Liver (tissue), 9 donors: ENCODE results near the gene SLC25A28. TPM values are rescaled to one million over a fixed set of nuclear protein-coding genes. Genes with fewer than 3 reads are reported as not detected.

ENCODE experiments used
- DNase-seq: peaks from one replicate; pipeline ENCODE4 v3.0.0-alpha.2; 2017; ENCODE audit warnings: low spot score
- H3K27ac ChIP-seq, 2 donors: one replicate each; pipeline ENCODE4 v1.7.0; 2013; ENCODE audit warnings: inconsistent platforms in 2 of 2, low read length in 2 of 2, control low read depth in 1 of 2, low read depth in 1 of 2, mild to moderate bottlenecking in 1 of 2
- H3K27me3 ChIP-seq, 4 donors: one replicate each; pipeline versions ENCODE4 v1.6.1 to v1.7.0; 2013; ENCODE audit warnings: low read length in 3 of 4, inconsistent platforms in 1 of 4, mild to moderate bottlenecking in 1 of 4, moderate library complexity in 1 of 4; ENCODE audit not compliant: control insufficient read depth in 4 of 4, insufficient read depth in 4 of 4
- H3K36me3 ChIP-seq, 4 donors: one replicate each; pipeline versions ENCODE4 v1.6.1 to v1.7.0; 2013; ENCODE audit warnings: low read length in 3 of 4, mild to moderate bottlenecking in 3 of 4, low read depth in 1 of 4, moderate library complexity in 1 of 4; ENCODE audit not compliant: control insufficient read depth in 4 of 4, insufficient read depth in 3 of 4
- H3K4me1 ChIP-seq, 4 donors: one replicate each; pipeline versions ENCODE4 v1.6.1 to v1.7.0; 2013; ENCODE audit warnings: low read length in 3 of 4, mild to moderate bottlenecking in 3 of 4, moderate library complexity in 1 of 4; ENCODE audit not compliant: control insufficient read depth in 4 of 4, insufficient read depth in 4 of 4
- H3K4me3 ChIP-seq, 3 donors: one replicate each; pipeline versions ENCODE4 v1.6.1 to v1.7.0; 2013; ENCODE audit warnings: low read length in 3 of 3, control low read depth in 1 of 3, low read depth in 1 of 3, mild to moderate bottlenecking in 1 of 3
- H3K9ac ChIP-seq, 2 donors: one replicate each; pipeline ENCODE4 v1.7.0; 2013; ENCODE audit warnings: low read length in 2 of 2, mild to moderate bottlenecking in 2 of 2, moderate library complexity in 2 of 2, control low read depth in 1 of 2, low read depth in 1 of 2
- H3K9me3 ChIP-seq, 4 donors: one replicate each; pipeline versions ENCODE4 v1.6.1 to v1.7.0; 2013; ENCODE audit warnings: low read length in 3 of 4; ENCODE audit not compliant: control insufficient read depth in 4 of 4
- ATF3 ChIP-seq: IDR thresholded peaks from 2 replicates; pipeline ENCODE4 v1.6.1; 2016; ENCODE audit warnings: antibody characterized with exemption
- EGR1 ChIP-seq, 2 donors: IDR thresholded peaks; 2 replicates each; pipeline ENCODE4 v1.6.1; 2016 to 2018; ENCODE audit warnings: antibody characterized with exemption in 2 of 2, low read depth in 2 of 2
- FOXA1 ChIP-seq: IDR thresholded peaks from 2 replicates; pipeline ENCODE4 v1.6.1; 2016; ENCODE audit warnings: antibody characterized with exemption
- FOXA2 ChIP-seq: IDR thresholded peaks from 2 replicates; pipeline ENCODE4 v1.6.1; 2016; ENCODE audit warnings: antibody characterized with exemption
- GABPA ChIP-seq, 2 donors: IDR thresholded peaks in 1 of 2; conservative IDR thresholded peaks in 1 of 2; 2 replicates each; pipeline ENCODE4 v1.6.1; 2016; ENCODE audit warnings: antibody characterized with exemption in 2 of 2, mild to moderate bottlenecking in 1 of 2, moderate library complexity in 1 of 2
- HNF4A ChIP-seq, 2 donors: conservative IDR thresholded peaks; 2 replicates each; pipeline ENCODE4 v1.6.1; 2016; ENCODE audit warnings: antibody characterized with exemption in 2 of 2, mild to moderate bottlenecking in 2 of 2
- HNF4G ChIP-seq: IDR thresholded peaks from 2 replicates; pipeline ENCODE4 v1.6.1; 2016; ENCODE audit warnings: antibody characterized with exemption
- JUND ChIP-seq, 2 donors: IDR thresholded peaks; 2 replicates each; pipeline ENCODE4 v1.6.1; 2016; ENCODE audit warnings: antibody characterized with exemption in 2 of 2
- NR2F2 ChIP-seq: IDR thresholded peaks from 2 replicates; pipeline ENCODE4 v1.6.1; 2016; ENCODE audit warnings: antibody characterized with exemption
- RAD21 ChIP-seq, 2 donors: IDR thresholded peaks; 2 replicates each; pipeline ENCODE4 v1.6.1; 2016; ENCODE audit warnings: antibody characterized with exemption in 2 of 2, mild to moderate bottlenecking in 2 of 2
- REST ChIP-seq: IDR thresholded peaks from 2 replicates; pipeline ENCODE4 v1.6.1; 2016; ENCODE audit warnings: antibody characterized with exemption, mild to moderate bottlenecking
- RXRA ChIP-seq, 2 donors: IDR thresholded peaks; 2 replicates each; pipeline ENCODE4 v1.6.1; 2017 to 2018; ENCODE audit warnings: antibody characterized with exemption in 2 of 2, mild to moderate bottlenecking in 1 of 2
- SP1 ChIP-seq: IDR thresholded peaks from 2 replicates; pipeline ENCODE4 v1.6.1; 2018; ENCODE audit warnings: antibody characterized with exemption, mild to moderate bottlenecking
- TAF1 ChIP-seq: conservative IDR thresholded peaks from 2 replicates; pipeline ENCODE4 v1.6.1; 2016; ENCODE audit warnings: antibody characterized with exemption, mild to moderate bottlenecking
- YY1 ChIP-seq: IDR thresholded peaks from 2 replicates; pipeline ENCODE4 v1.6.1; 2016; ENCODE audit warnings: antibody characterized with exemption, mild to moderate bottlenecking
- WGBS: extraction: QIAGEN DNeasy Blood & Tissue Kit; methylation state at CpG from one replicate; pipeline ENCODE4 v1.1.7; 2013; 5-methylcytosine and 5-hydroxymethylcytosine counted together
- polyA plus RNA-seq, 2 donors: library from polyadenylated mRNA; stranded (reverse) in 1 of 2; unstranded in 1 of 2; fragments of 200-250 nt in 1 of 2; fragments of >200 nt in 1 of 2; fragmentation: Nextera tagmentation in 1 of 2; extraction: Ambion mirVana in 1 of 2; gene quantifications; one replicate each; pipeline versions ENCODE4 v1.2.1 to v1.2.3, GENCODE V29; 2013 to 2015
- total RNA-seq, 2 donors: library from RNA; depleted of rRNA; stranded (reverse); fragments of >200 nt; gene quantifications; one replicate each; pipeline ENCODE4 v1.2.3, GENCODE V29; 2014
- TF ChIP-seq, protein P1 (sequence below): IDR thresholded peaks from 2 replicates; pipeline ENCODE4 v1.6.1; 2016; ENCODE audit warnings: antibody characterized with exemption
- TF ChIP-seq, protein P2 (sequence below): fragments of 150-350 bp; IDR thresholded peaks from 2 replicates; pipeline ENCODE4 v1.5.1; 2017; ENCODE audit warnings: improper control_type of control experiment, low read depth, low read length; ENCODE audit not compliant: missing input control
- donor health status: healthy.
- donor health status: healthy.
- donor health status: healthy.
- donor health status: healthy.
- donor health status: healthy.

The SLC25A28 gene
- total and polyA plus RNA-seq, 4 donors: 11.8 to 28.6 (median 16.8) TPM

DNA sequence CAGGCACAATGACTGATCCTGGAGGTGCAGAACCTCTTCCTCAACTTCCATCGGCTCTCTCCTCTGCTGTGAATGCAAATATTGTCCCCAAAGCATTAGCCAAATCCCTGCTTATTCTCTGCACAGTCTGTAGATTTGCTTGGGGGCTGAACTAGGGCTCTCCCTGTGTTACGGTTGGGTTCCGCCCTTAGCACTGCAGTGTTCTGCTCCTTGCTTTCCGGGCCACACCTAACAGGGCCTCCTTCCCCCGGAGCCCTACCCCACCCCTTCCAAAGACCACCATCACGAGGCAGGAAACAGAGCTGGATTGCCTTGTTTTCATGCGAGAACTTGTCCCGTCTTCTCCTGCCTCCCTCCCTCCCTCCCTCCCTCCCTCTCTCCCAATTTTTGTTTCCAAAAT lies 36.6 kb downstream of the SLC25A28 start:
- TF ChIP-seq YY1 (no peak), RAD21 (IDR thresholded peaks at IDR 0.05) (no peak), ATF3 (no peak), EGR1 (IDR thresholded peaks at IDR 0.05; ENCODE audit: low read depth in 2 of 2) (no peak), HNF4G (no peak)
- TF ChIP-seq, protein P1, sequence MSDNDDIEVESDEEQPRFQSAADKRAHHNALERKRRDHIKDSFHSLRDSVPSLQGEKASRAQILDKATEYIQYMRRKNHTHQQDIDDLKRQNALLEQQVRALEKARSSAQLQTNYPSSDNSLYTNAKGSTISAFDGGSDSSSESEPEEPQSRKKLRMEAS: no peak
- WGBS: 74% methylated on average over 8 of the region's 8 CpGs
- DNase-seq: no peak
- Histone ChIP-seq H3K9me3 (no peaks in the 10 kb centered on the region), H3K27me3 (no peaks in the 10 kb centered on the region), H3K27ac (no peak overlapping the region), H3K36me3 (no peaks in the 10 kb centered on the region), H3K4me3 (no peak overlapping the region), H3K9ac (no peak overlapping the region), H3K4me1 (no peaks in the 10 kb centered on the region)

DNA sequence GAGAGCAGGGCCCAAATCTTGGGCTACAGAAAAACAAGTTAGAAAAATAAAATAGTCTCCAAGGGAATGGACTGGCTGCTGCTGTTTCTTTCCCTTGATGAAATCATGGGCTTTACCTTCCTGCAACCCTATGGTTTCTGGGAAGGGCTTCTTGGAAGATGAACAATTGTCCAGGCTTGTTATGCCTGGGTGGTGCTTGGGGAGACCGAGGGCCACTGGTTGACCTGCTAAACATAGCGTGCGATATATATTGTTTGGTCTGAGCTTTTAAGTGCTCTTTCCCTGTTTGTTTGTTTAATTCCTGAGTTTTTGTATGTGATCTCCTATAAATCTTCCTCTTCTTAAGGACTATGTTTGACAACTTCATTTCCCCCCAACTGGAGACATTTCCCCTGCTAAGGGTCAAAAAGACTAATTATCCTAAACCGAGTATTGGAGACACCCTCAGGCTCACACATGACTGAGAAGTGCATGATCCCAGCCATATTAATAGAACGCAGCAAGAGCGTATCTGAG lies 37.9 kb downstream of the SLC25A28 start:
- Histone ChIP-seq H3K4me1 (no peaks in the 10 kb centered on the region), H3K4me3 (no peak overlapping the region), H3K27me3 (no peaks in the 10 kb centered on the region), H3K27ac (no peak overlapping the region), H3K9me3 (no peaks in the 10 kb centered on the region), H3K9ac (no peak overlapping the region), H3K36me3 (no peaks in the 10 kb centered on the region)
- TF ChIP-seq FOXA2: no peak
- no peak for TF ChIP-seq JUND (IDR thresholded peaks at IDR 0.05)
- no peak for TF ChIP-seq GABPA (IDR thresholded peaks at IDR 0.05 in 1 of 2, conservative IDR thresholded peaks at IDR 0.05 in 1 of 2)
- no peak for TF ChIP-seq ATF3
- no peak for TF ChIP-seq HNF4A (conservative IDR thresholded peaks at IDR 0.05)
- no peak for TF ChIP-seq RXRA (IDR thresholded peaks at IDR 0.05)
- TF ChIP-seq EGR1 (IDR thresholded peaks at IDR 0.05; ENCODE audit: low read depth in 2 of 2): no peak
- TF ChIP-seq, protein P2, sequence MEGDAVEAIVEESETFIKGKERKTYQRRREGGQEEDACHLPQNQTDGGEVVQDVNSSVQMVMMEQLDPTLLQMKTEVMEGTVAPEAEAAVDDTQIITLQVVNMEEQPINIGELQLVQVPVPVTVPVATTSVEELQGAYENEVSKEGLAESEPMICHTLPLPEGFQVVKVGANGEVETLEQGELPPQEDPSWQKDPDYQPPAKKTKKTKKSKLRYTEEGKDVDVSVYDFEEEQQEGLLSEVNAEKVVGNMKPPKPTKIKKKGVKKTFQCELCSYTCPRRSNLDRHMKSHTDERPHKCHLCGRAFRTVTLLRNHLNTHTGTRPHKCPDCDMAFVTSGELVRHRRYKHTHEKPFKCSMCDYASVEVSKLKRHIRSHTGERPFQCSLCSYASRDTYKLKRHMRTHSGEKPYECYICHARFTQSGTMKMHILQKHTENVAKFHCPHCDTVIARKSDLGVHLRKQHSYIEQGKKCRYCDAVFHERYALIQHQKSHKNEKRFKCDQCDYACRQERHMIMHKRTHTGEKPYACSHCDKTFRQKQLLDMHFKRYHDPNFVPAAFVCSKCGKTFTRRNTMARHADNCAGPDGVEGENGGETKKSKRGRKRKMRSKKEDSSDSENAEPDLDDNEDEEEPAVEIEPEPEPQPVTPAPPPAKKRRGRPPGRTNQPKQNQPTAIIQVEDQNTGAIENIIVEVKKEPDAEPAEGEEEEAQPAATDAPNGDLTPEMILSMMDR: no peak
- no peak for TF ChIP-seq YY1
- no peak for TF ChIP-seq NR2F2
- DNase-seq: no peak
- 82% methylated on average over 6 of the region's 6 CpGs for WGBS

DNA sequence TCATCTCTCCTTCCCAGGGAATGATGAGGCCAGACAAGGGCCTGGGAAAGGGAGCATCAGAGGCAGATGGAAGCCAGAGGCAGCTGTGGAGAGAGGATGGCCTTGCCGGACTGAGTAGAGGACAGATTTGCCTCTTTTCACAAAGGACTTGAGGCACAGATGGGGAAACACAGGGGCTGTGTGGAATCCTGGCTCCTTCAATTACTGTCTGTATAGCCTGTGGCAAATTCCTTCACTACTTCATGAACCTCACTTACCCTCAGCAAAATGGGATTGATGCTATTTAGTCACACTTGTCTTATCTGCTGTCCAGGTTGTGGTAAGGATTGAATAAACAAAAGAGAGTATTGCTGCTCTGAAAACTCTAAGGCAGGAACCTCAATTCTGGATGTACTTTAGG lies 40.3 kb downstream of the SLC25A28 start:
- no peaks in the 10 kb centered on the region for H3K4me1 ChIP-seq
- H3K27ac ChIP-seq: no peak overlapping the region
- no peaks in the 10 kb centered on the region for H3K9me3 ChIP-seq
- H3K36me3 ChIP-seq: no peaks in the 10 kb centered on the region
- no peak overlapping the region for H3K4me3 ChIP-seq
- H3K27me3 ChIP-seq: no peaks in the 10 kb centered on the region
- no peak overlapping the region for H3K9ac ChIP-seq
- 82% methylated on average over 1 of the region's 1 CpG for WGBS
- DNase-seq: no peak
- TF ChIP-seq REST: no peak
- TF ChIP-seq, protein P2: no peak
- no peak for TF ChIP-seq JUND (IDR thresholded peaks at IDR 0.05)
- TF ChIP-seq YY1: no peak
- no peak for TF ChIP-seq GABPA (IDR thresholded peaks at IDR 0.05 in 1 of 2, conservative IDR thresholded peaks at IDR 0.05 in 1 of 2)
- no peak for TF ChIP-seq SP1
- no peak for TF ChIP-seq EGR1 (IDR thresholded peaks at IDR 0.05; ENCODE audit: low read depth in 2 of 2)
- no peak for TF ChIP-seq ATF3
- no peak for TF ChIP-seq HNF4G
- no peak for TF ChIP-seq RAD21 (IDR thresholded peaks at IDR 0.05)
- TF ChIP-seq, protein P1: no peak
- no peak for TF ChIP-seq TAF1
- TF ChIP-seq FOXA1: no peak
- TF ChIP-seq HNF4A (conservative IDR thresholded peaks at IDR 0.05): no peak
- no peak for TF ChIP-seq NR2F2
